GM23338 (cell line): ENCODE measurements around the gene KCNA2. TPM values are rescaled to one million over a fixed set of nuclear protein-coding genes. Genes with fewer than 3 reads are reported as not detected.

Source experiments
- ATAC-seq: fragments of 200-7000 bp; cut with Tn5 transposase; 3 replicates; pipeline ENCODE4 v1.9.1; 2020
- DNase-seq: peaks from one replicate; pipeline ENCODE4 v3.0.0-alpha.2; 2015; ENCODE audit warnings: low spot score
- H2AFZ ChIP-seq: fragments of 200-600 bp; sonication (generic); 2 replicates; pipeline ENCODE4 v1.8.0; 2016; ENCODE audit warnings: antibody characterized with exemption, mild to moderate bottlenecking, moderate library complexity
- H3F3A ChIP-seq: fragments of 200-600 bp; sonication (generic); replicated peaks from 2 replicates; pipeline ENCODE4 v1.8.0; 2017; ENCODE audit warnings: antibody characterized with exemption, mixed run types, low read depth
- H3K27ac ChIP-seq: fragments of 200-600 bp; sonication (generic); 2 replicates; pipeline ENCODE4 v1.6.1; 2016; ENCODE audit warnings: low read depth
- H3K27me3 ChIP-seq: fragments of 200-600 bp; sonication (generic); 2 replicates; pipeline ENCODE4 v1.8.0; 2016; ENCODE audit warnings: mild to moderate bottlenecking, mixed run types, moderate library complexity; ENCODE audit not compliant: insufficient read depth
- H3K36me3 ChIP-seq: fragments of 200-600 bp; sonication (generic); 2 replicates; pipeline ENCODE4 v1.8.0; 2016; ENCODE audit warnings: mild to moderate bottlenecking; ENCODE audit not compliant: insufficient read depth
- H3K4me1 ChIP-seq: fragments of 200-600 bp; sonication (generic); 2 replicates; pipeline ENCODE4 v1.8.0; 2016; ENCODE audit warnings: mild to moderate bottlenecking, moderate library complexity; ENCODE audit not compliant: insufficient read depth
- H3K4me2 ChIP-seq: fragments of 200-600 bp; sonication (generic); 2 replicates; pipeline ENCODE4 v1.7.1; 2017; ENCODE audit warnings: mixed run types
- H3K4me3 ChIP-seq: fragments of 200-600 bp; sonication (generic); 2 replicates; pipeline ENCODE4 v1.6.1; 2016; ENCODE audit warnings: mixed run types
- H3K79me2 ChIP-seq: fragments of 200-600 bp; sonication (generic); replicated peaks from 2 replicates; pipeline ENCODE4 v1.8.0; 2017; ENCODE audit warnings: mild to moderate bottlenecking; ENCODE audit not compliant: insufficient read depth
- H3K9me2 ChIP-seq: fragments of 200-600 bp; sonication (generic); 2 replicates; pipeline ENCODE4 v1.8.0; 2017; ENCODE audit not compliant: insufficient read depth
- H4K20me1 ChIP-seq: fragments of 200-600 bp; sonication (generic); replicated peaks from 2 replicates; pipeline ENCODE4 v1.8.0; 2017; ENCODE audit warnings: mild to moderate bottlenecking; ENCODE audit not compliant: insufficient read depth
- H3K27ac Mint-ChIP-seq: 2 replicates; pipeline ENCODE4 v1.8.0; 2020; ENCODE audit warnings: inconsistent platforms, mild to moderate bottlenecking, moderate library complexity, mixed read lengths
- H3K27me3 Mint-ChIP-seq: 3 replicates; pipeline ENCODE4 v1.8.0; 2022; ENCODE audit warnings: low read depth, mild to moderate bottlenecking, moderate library complexity, mixed read lengths, inconsistent platforms; ENCODE audit not compliant: insufficient read depth, poor library complexity
- H3K36me3 Mint-ChIP-seq: 3 replicates; pipeline ENCODE4 v1.8.0; 2021; ENCODE audit warnings: low read depth, mild to moderate bottlenecking, inconsistent platforms, moderate library complexity, mixed read lengths
- H3K4me1 Mint-ChIP-seq: 3 replicates; pipeline ENCODE4 v1.8.0; 2020; ENCODE audit warnings: mild to moderate bottlenecking, inconsistent platforms, mixed read lengths
- H3K4me3 Mint-ChIP-seq: 3 replicates; pipeline ENCODE4 v1.8.0; 2021; ENCODE audit warnings: moderate library complexity, mild to moderate bottlenecking, inconsistent platforms, mixed read lengths
- H3K9me3 Mint-ChIP-seq: 3 replicates; pipeline ENCODE4 v1.8.0; 2020; ENCODE audit warnings: moderate library complexity, mild to moderate bottlenecking, inconsistent platforms, mixed read lengths
- CREB1 ChIP-seq: fragments of 250-450 bp; sonication (Bioruptor Pico); IDR thresholded peaks from 2 replicates; pipeline ENCODE4 v1.5.0; 2020; ENCODE audit warnings: low read depth, mild to moderate bottlenecking, moderate library complexity
- CTCF ChIP-seq, 2 experiments: fragments of 200-600 bp in 1 of 2; sonication (generic) in 1 of 2; conservative IDR thresholded peaks; 2 replicates each; pipeline versions ENCODE4 v1.5.1 to v1.6.1; 2016 to 2017; ENCODE audit warnings: antibody characterized with exemption in 2 of 2, low read depth in 2 of 2, mild to moderate bottlenecking in 2 of 2, moderate library complexity in 1 of 2
- ETS1 ChIP-seq: IDR thresholded peaks from 2 replicates; pipeline ENCODE4 v1.6.1; 2016; ENCODE audit warnings: antibody characterized with exemption
- EZH2 ChIP-seq: fragments of 200-600 bp; sonication (generic); IDR thresholded peaks from one replicate; pipeline ENCODE4 v1.8.0; 2017; ENCODE audit warnings: antibody characterized with exemption, mild to moderate bottlenecking, low read depth; ENCODE audit not compliant: unreplicated experiment
- EZH2phosphoT487 ChIP-seq: fragments of 200-600 bp; sonication (generic); IDR thresholded peaks from one replicate; pipeline ENCODE4 v1.8.1; 2018; ENCODE audit warnings: antibody characterized with exemption; ENCODE audit not compliant: unreplicated experiment
- JUNB ChIP-seq: IDR thresholded peaks from one replicate; pipeline ENCODE4 v1.6.1; 2016; ENCODE audit warnings: antibody characterized with exemption; ENCODE audit not compliant: unreplicated experiment
- NANOG ChIP-seq: IDR thresholded peaks from 2 replicates; pipeline ENCODE4 v1.6.1; 2016; ENCODE audit warnings: antibody characterized with exemption, borderline replicate concordance
- POLR2AphosphoS5 ChIP-seq: IDR thresholded peaks from 2 replicates; pipeline ENCODE4 v1.6.1; 2016; ENCODE audit warnings: antibody characterized with exemption, low read depth
- REST ChIP-seq: IDR thresholded peaks from one replicate; pipeline ENCODE4 v1.6.1; 2018; ENCODE audit warnings: antibody characterized with exemption; ENCODE audit not compliant: unreplicated experiment
- STAT1 ChIP-seq: IDR thresholded peaks from one replicate; pipeline ENCODE4 v1.6.1; 2016; ENCODE audit warnings: antibody characterized with exemption; ENCODE audit not compliant: unreplicated experiment
- ZNF114 ChIP-seq: fragments of 250-450 bp; sonication (Bioruptor Pico); IDR thresholded peaks from 2 replicates; pipeline ENCODE4 v1.5.0; 2020; ENCODE audit warnings: mild to moderate bottlenecking, moderate library complexity
- ZNF331 ChIP-seq: fragments of 250-450 bp; sonication (Bioruptor Pico); IDR thresholded peaks from 2 replicates; pipeline ENCODE4 v1.5.0; 2020; ENCODE audit warnings: low read depth, mild to moderate bottlenecking, moderate library complexity
- ZNF462 ChIP-seq: fragments of 250-450 bp; sonication (Bioruptor Pico); IDR thresholded peaks from 2 replicates; pipeline ENCODE4 v1.5.0; 2020; ENCODE audit warnings: mild to moderate bottlenecking, moderate library complexity
- polyA plus RNA-seq: library from polyadenylated mRNA; unstranded; fragments of >200 nt; fragmentation: Nextera tagmentation; extraction: Ambion mirVana; gene quantifications from 2 replicates; pipeline ENCODE4 v1.2.1, GENCODE V29; 2016
- total RNA-seq: library from RNA; depleted of rRNA; stranded (reverse); fragments of >200 nt; shearing (Covaris generic); gene quantifications from 2 replicates; pipeline ENCODE4 v1.2.3, GENCODE V29; 2014

KCNA2 gene
- total and polyA plus RNA-seq, 2 experiments from 2014 or later: 0.11 to 1.5 TPM

- no peaks in the 10 kb centered on the region for H3K36me3 Mint-ChIP-seq
- no peak for TF ChIP-seq ZNF331 (CRISPR knock-in tag)
- TF ChIP-seq EZH2: no peak
- TF ChIP-seq REST: no peak
- TF ChIP-seq ZNF114 (CRISPR knock-in tag): no peak
- no peak for TF ChIP-seq STAT1
- TF ChIP-seq POLR2AphosphoS5: no peak
- TF ChIP-seq EZH2phosphoT487: no peak
- no peak for TF ChIP-seq ZNF462 (CRISPR knock-in tag)
- no peak for TF ChIP-seq NANOG
- TF ChIP-seq JUNB: no peak
- TF ChIP-seq ETS1: no peak
- TF ChIP-seq CREB1 (CRISPR knock-in tag): no peak
- no peak for TF ChIP-seq CTCF (conservative IDR thresholded peaks at IDR 0.05; ENCODE audit: low read depth in 2 of 2)
- DNase-seq (no peak), ATAC-seq (peak; percentile 64)
- no peak overlapping the region for H2AFZ ChIP-seq
- no peaks in the 10 kb centered on the region for H3K4me1 ChIP-seq
- no peaks in the 10 kb centered on the region for H3F3A ChIP-seq
- H3K27ac Mint-ChIP-seq: no peak overlapping the region
- H3K27ac ChIP-seq: no peak overlapping the region
- H3K4me3 Mint-ChIP-seq: no peak overlapping the region
- H3K27me3 Mint-ChIP-seq: peaks cover 27% of the 10 kb centered on the region
- H3K27me3 ChIP-seq: peaks cover 4% of the 10 kb centered on the region; the same call in 1 of the 2 replicates
- no peaks in the 10 kb centered on the region for H4K20me1 ChIP-seq
- H3K36me3 ChIP-seq: no peaks in the 10 kb centered on the region
- H3K4me1 Mint-ChIP-seq: peaks cover 13% of the 10 kb centered on the region
- no peak overlapping the region for H3K4me2 ChIP-seq
- no peaks in the 10 kb centered on the region for H3K79me2 ChIP-seq
- H3K9me3 Mint-ChIP-seq: no peaks in the 10 kb centered on the region
- H3K4me3 ChIP-seq: no peak overlapping the region
- no peaks in the 10 kb centered on the region for H3K9me2 ChIP-seq
These were observed 40.6 kb downstream of the KCNA2 start for GRCh38 chr1:110565565-110565964.
